Body of pancreas (tissue), 4 donors: ENCODE data around the gene GRM8. TPM values are rescaled to one million over a fixed set of nuclear protein-coding genes. Genes with fewer than 3 reads are reported as not detected.
"Not testable (repeated sequence)": the region's sequence is repeated elsewhere in the genome, so short reads cannot be mapped to it uniquely, and the experiment has no call there.

Source experiments
- ATAC-seq: fragments of 150-250 bp; one replicate; pipeline ENCODE4 v1.9.1; 2016
- DNase-seq, 4 donors: peaks; one replicate each; pipeline ENCODE4 v3.0.0-alpha.2; 2019
- H3K27ac ChIP-seq, 4 donors: fragments of 200-600 bp; sonication (generic); 1 replicate in 3 of 4; 2 replicates in 1 of 4; pipeline versions ENCODE4 v1.5.1 to v1.6.1; 2016 to 2019; ENCODE audit warnings: mild to moderate bottlenecking in 1 of 4, mixed read lengths in 1 of 4, moderate library complexity in 1 of 4
- H3K27me3 ChIP-seq, 2 donors: fragments of 200-600 bp; sonication (generic); one replicate each; pipeline ENCODE4 v1.6.0; 2016; ENCODE audit warnings: mild to moderate bottlenecking in 1 of 2
- H3K36me3 ChIP-seq, 2 donors: fragments of 200-600 bp; sonication (generic); replicated peaks in 1 of 2; 2 replicates each; pipeline ENCODE4 v1.5.1; 2016; ENCODE audit warnings: low read depth in 2 of 2; ENCODE audit not compliant: insufficient read depth in 1 of 2
- H3K4me1 ChIP-seq: fragments of 200-600 bp; sonication (generic); one replicate; pipeline ENCODE4 v1.6.0; 2016
- H3K4me3 ChIP-seq, 2 donors: fragments of 200-600 bp; sonication (generic); 1 replicate in 1 of 2; 2 replicates in 1 of 2; pipeline ENCODE4 v1.5.1; 2016 to 2019
- H3K9me3 ChIP-seq, 3 donors: fragments of 200-600 bp; sonication (generic); 1 replicate in 2 of 3; 2 replicates in 1 of 3; pipeline ENCODE4 v1.5.1; 2016
- CTCF ChIP-seq, 7 experiments: fragments of 450-650 bp in 4 of 7; fragments of 200-600 bp in 3 of 7; sonication (generic) in 3 of 7; IDR thresholded peaks; one replicate each; pipeline ENCODE4 v1.5.1; 2016 to 2019; ENCODE audit warnings: antibody characterized with exemption in 7 of 7
- POLR2A ChIP-seq, 3 donors: fragments of 450-650 bp; IDR thresholded peaks; one replicate each; pipeline ENCODE4 v1.6.1; 2016; ENCODE audit warnings: antibody characterized with exemption in 3 of 3, mild to moderate bottlenecking in 2 of 3
- WGBS, 2 donors: methylation state at CpG; one replicate each; pipeline ENCODE4 v1.1.5; 2017; 5-methylcytosine and 5-hydroxymethylcytosine counted together
- intact Hi-C: fragments of 100-400 bp; cut with DNase I; formaldehyde crosslinking; loops from one replicate; pipeline ENCODE4 v1.15.1; 2023
- total RNA-seq, 2 donors: library from RNA; depleted of rRNA; stranded (reverse); fragments of >200 nt; gene quantifications; one replicate each; pipeline ENCODE4 v1.1.0, GENCODE V29; 2016

Gene GRM8
- total RNA-seq, 2 donors from 2014 or later, result 2.3 TPM; not detected in 1

GRCh38 chr7:126686474-126686873, 566.3 kb downstream of the GRM8 start:
- WGBS, 2 donors, result 83 to 89% methylated on average over 4 to 5 of the region's 5 CpGs
- intact Hi-C loops, result no loop called here
- DNase-seq (no peak), ATAC-seq (no peak)
- TF ChIP-seq CTCF (IDR thresholded peaks at IDR 0.05) (no peak), POLR2A (IDR thresholded peaks at IDR 0.05) (no peak)
- Histone ChIP-seq H3K4me1 (no peaks in the 10 kb centered on the region), H3K4me3 (no peak overlapping the region), H3K27ac (no peak overlapping the region), H3K36me3 (no peaks in the 10 kb centered on the region), H3K27me3 (no peaks in the 10 kb centered on the region), H3K9me3 (peaks cover 0 to 4% (median 0%) of the 10 kb centered on the region in 3 donors)

GRCh38 chr7:126685596-126685995, 567.1 kb downstream of the GRM8 start:
- WGBS, 2 donors, result 93 to 95% methylated on average over 6 to 10 of the region's 10 CpGs
- no peak for ATAC-seq
- TF ChIP-seq POLR2A (IDR thresholded peaks at IDR 0.05), result no peak
- no peak for TF ChIP-seq CTCF (IDR thresholded peaks at IDR 0.05)
- H3K36me3 ChIP-seq, result no peaks in the 10 kb centered on the region
- H3K27ac ChIP-seq, result no peak overlapping the region
- no peaks in the 10 kb centered on the region for H3K27me3 ChIP-seq
- intact Hi-C loops, result no loop called here
- no peaks in the 10 kb centered on the region for H3K4me1 ChIP-seq
- DNase-seq, result no peak
- H3K4me3 ChIP-seq, result no peak overlapping the region
- H3K9me3 ChIP-seq, result peaks cover 0 to 4% (median 0%) of the 10 kb centered on the region in 3 donors

GRCh38 chr7:126685018-126685573, 567.6 kb downstream of the GRM8 start:
- H3K4me1 ChIP-seq, result no peaks in the 10 kb centered on the region
- H3K36me3 ChIP-seq, result no peaks in the 10 kb centered on the region
- WGBS, 2 donors, result 88% methylated on average over 11 of the region's 11 CpGs
- no peak overlapping the region for H3K4me3 ChIP-seq
- H3K9me3 ChIP-seq, result peaks cover 0 to 1% (median 0%) of the 10 kb centered on the region in 3 donors
- intact Hi-C loops, result no loop called here
- no peak overlapping the region for H3K27ac ChIP-seq
- TF ChIP-seq CTCF (IDR thresholded peaks at IDR 0.05) (no peak), POLR2A (IDR thresholded peaks at IDR 0.05) (no peak)
- no peaks in the 10 kb centered on the region for H3K27me3 ChIP-seq
- DNase-seq (no peak), ATAC-seq (no peak)

GRCh38 chr7:126682176-126682575, 570.6 kb downstream of the GRM8 start:
- TF ChIP-seq CTCF (IDR thresholded peaks at IDR 0.05), result no peak
- no peak for TF ChIP-seq POLR2A (IDR thresholded peaks at IDR 0.05)
- ATAC-seq, result no peak
- no peaks in the 10 kb centered on the region for H3K36me3 ChIP-seq
- intact Hi-C loops, result no loop called here
- no peak overlapping the region for H3K4me3 ChIP-seq
- H3K4me1 ChIP-seq, result no peaks in the 10 kb centered on the region
- no peak for DNase-seq
- no peak overlapping the region for H3K27ac ChIP-seq
- no peaks in the 10 kb centered on the region for H3K27me3 ChIP-seq
- H3K9me3 ChIP-seq, result no peaks in the 10 kb centered on the region

- H3K27ac ChIP-seq, H3K4me3 ChIP-seq, DNase-seq, H3K9me3 ChIP-seq, H3K4me1 ChIP-seq, H3K36me3 ChIP-seq, H3K27me3 ChIP-seq, intact Hi-C loops, ATAC-seq: not testable (repeated sequence)
- 84 to 93% methylated on average over 1 of the region's 1 CpG for WGBS, 2 donors
Measured at GRCh38 chr7:126668762-126669161, 584.0 kb downstream of the GRM8 start.
